ENCODE results near the gene GABRB3.

DNA sequence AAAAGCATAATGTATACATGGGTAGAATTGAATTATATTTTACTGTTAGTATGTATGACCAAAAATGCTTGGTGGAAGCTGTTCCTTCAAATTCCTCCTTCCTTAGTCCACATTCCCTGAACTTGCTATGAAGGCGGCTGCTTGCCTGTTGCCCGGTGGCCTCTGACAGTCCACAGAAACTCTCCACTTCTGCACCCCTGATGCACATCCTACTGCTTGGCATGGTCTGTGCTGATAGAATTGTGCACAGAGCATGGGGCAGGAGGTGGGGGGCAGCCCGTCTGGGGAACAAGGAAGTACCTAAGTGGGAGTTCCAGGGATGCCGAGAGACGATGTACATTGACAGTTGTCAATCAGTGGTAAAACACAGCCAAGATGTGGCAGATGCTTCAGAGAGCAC, 33.7 kb upstream of the GABRB3 start:
- TF ChIP-seq, protein P1, sequence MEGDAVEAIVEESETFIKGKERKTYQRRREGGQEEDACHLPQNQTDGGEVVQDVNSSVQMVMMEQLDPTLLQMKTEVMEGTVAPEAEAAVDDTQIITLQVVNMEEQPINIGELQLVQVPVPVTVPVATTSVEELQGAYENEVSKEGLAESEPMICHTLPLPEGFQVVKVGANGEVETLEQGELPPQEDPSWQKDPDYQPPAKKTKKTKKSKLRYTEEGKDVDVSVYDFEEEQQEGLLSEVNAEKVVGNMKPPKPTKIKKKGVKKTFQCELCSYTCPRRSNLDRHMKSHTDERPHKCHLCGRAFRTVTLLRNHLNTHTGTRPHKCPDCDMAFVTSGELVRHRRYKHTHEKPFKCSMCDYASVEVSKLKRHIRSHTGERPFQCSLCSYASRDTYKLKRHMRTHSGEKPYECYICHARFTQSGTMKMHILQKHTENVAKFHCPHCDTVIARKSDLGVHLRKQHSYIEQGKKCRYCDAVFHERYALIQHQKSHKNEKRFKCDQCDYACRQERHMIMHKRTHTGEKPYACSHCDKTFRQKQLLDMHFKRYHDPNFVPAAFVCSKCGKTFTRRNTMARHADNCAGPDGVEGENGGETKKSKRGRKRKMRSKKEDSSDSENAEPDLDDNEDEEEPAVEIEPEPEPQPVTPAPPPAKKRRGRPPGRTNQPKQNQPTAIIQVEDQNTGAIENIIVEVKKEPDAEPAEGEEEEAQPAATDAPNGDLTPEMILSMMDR (conservative IDR thresholded peaks at IDR 0.05 in 1 of 2, IDR thresholded peaks at IDR 0.05 in 1 of 2; ENCODE audit: extremely low read depth in 1 of 2, insufficient read depth in 1 of 2, low read depth in 1 of 2, low read length in 2 of 2): no peak
- TF ChIP-seq EZH2 (IDR thresholded peaks at IDR 0.05; ENCODE audit: borderline replicate concordance, low read length): no peak
